Small intestine (tissue), 7 donors: ENCODE data around the gene COL4A2. TPM values are rescaled to one million over a fixed set of nuclear protein-coding genes. Genes with fewer than 3 reads are reported as not detected.

Experiments used
- DNase-seq, 2 donors: peaks; one replicate each; pipeline versions ENCODE4 v3.0.0 to v3.0.0-alpha.2; 2013
- FAIRE-seq: peaks from 2 replicates; lab custom pipeline; 2012; peaks lifted over from hg19 to GRCh38; lab: Jason Lieb, UNC
- H3K27ac ChIP-seq, 3 donors: one replicate each; pipeline ENCODE4 v1.5.1; 2013; ENCODE audit warnings: low read length in 2 of 3, mild to moderate bottlenecking in 2 of 3, control low read depth in 1 of 3, inconsistent platforms in 1 of 3, low read depth in 1 of 3, moderate library complexity in 1 of 3
- H3K27me3 ChIP-seq, 3 donors: one replicate each; pipeline ENCODE4 v1.6.1; 2013; ENCODE audit warnings: low read length in 3 of 3, inconsistent platforms in 1 of 3; ENCODE audit not compliant: control insufficient read depth in 3 of 3, insufficient read depth in 3 of 3
- H3K36me3 ChIP-seq, 3 donors: one replicate each; pipeline ENCODE4 v1.6.1; 2013; ENCODE audit warnings: low read length in 3 of 3, inconsistent platforms in 1 of 3, low read depth in 1 of 3, mild to moderate bottlenecking in 1 of 3, moderate library complexity in 1 of 3; ENCODE audit not compliant: control insufficient read depth in 3 of 3, insufficient read depth in 2 of 3
- H3K4me1 ChIP-seq, 3 donors: one replicate each; pipeline ENCODE4 v1.6.1; 2013; ENCODE audit warnings: low read length in 2 of 3, inconsistent platforms in 1 of 3, low read depth in 1 of 3, mild to moderate bottlenecking in 1 of 3, moderate library complexity in 1 of 3; ENCODE audit not compliant: control insufficient read depth in 3 of 3, insufficient read depth in 2 of 3
- H3K4me3 ChIP-seq, 3 donors: one replicate each; pipeline ENCODE4 v1.5.1; 2013; ENCODE audit warnings: low read length in 3 of 3, control low read depth in 1 of 3, inconsistent platforms in 1 of 3, low read depth in 1 of 3, mild to moderate bottlenecking in 1 of 3, moderate library complexity in 1 of 3
- H3K9me3 ChIP-seq, 2 donors: one replicate each; pipeline ENCODE4 v1.6.1; 2013; ENCODE audit warnings: low read depth in 1 of 2, low read length in 1 of 2; ENCODE audit not compliant: control insufficient read depth in 2 of 2, insufficient read depth in 1 of 2
- WGBS, 3 donors: extraction: QIAGEN DNeasy Blood & Tissue Kit; methylation state at CpG; one replicate each; pipeline ENCODE4 v1.1.7; 2013; 5-methylcytosine and 5-hydroxymethylcytosine counted together
- polyA plus RNA-seq, 4 donors: library from polyadenylated mRNA; stranded (reverse) in 3 of 4; unstranded in 1 of 4; fragments of 200-250 nt in 3 of 4; fragments of 120-200 nt in 1 of 4; gene quantifications; one replicate each; pipeline versions ENCODE4 v1.2.1 to v1.2.3, GENCODE V29; 2013
- donor health status: healthy with polysubstance abuse.
- donor health status: control.
- donor health status: control.
- donor health status: Bipolar disorder and iron deficiency.
- donor health status: healthy.

COL4A2 gene
- polyA plus RNA-seq, 4 donors, result 42.3 to 120 (median 64.6) TPM

GRCh38 chr13:110462091-110462490, 155.0 kb downstream of the COL4A2 start:
- Histone ChIP-seq H3K4me1 (no peaks in the 10 kb centered on the region), H3K36me3 (peaks cover 0 to 60% (median 0%) of the 10 kb centered on the region in 3 donors), H3K27ac (no peak overlapping the region), H3K27me3 (no peaks in the 10 kb centered on the region), H3K9me3 (no peaks in the 10 kb centered on the region), H3K4me3 (no peak overlapping the region)
- WGBS, 3 donors, result 89 to 93% (median 90%) methylated on average over 15 of the region's 15 CpGs
- FAIRE-seq, result no peak
- DNase-seq, result no peak

GRCh38 chr13:110463156-110463555, 156.1 kb downstream of the COL4A2 start:
- FAIRE-seq (no peak), DNase-seq (no peak)
- 73 to 78% (median 76%) methylated on average over 8 of the region's 8 CpGs for WGBS, 3 donors
- Histone ChIP-seq H3K4me3 (no peak overlapping the region), H3K4me1 (no peaks in the 10 kb centered on the region), H3K27ac (no peak overlapping the region), H3K9me3 (no peaks in the 10 kb centered on the region), H3K27me3 (no peaks in the 10 kb centered on the region), H3K36me3 (peaks cover 0 to 60% (median 0%) of the 10 kb centered on the region in 3 donors)

- 66 to 76% (median 67%) methylated on average over 5 to 6 of the region's 6 CpGs for WGBS, 3 donors
- Histone ChIP-seq H3K4me1 (no peaks in the 10 kb centered on the region), H3K9me3 (no peaks in the 10 kb centered on the region), H3K27me3 (no peaks in the 10 kb centered on the region), H3K4me3 (no peak overlapping the region), H3K27ac (no peak overlapping the region), H3K36me3 (peaks cover 0 to 58% (median 0%) of the 10 kb centered on the region in 3 donors)
- FAIRE-seq, result no peak
- DNase-seq, result no peak
Observed at GRCh38 chr13:110463871-110464510, 156.9 kb downstream of the COL4A2 start.

- peaks cover 0 to 59% (median 0%) of the 10 kb centered on the region in 3 donors for H3K36me3 ChIP-seq
Observed at GRCh38 chr13:110464556-110465333, 157.7 kb downstream of the COL4A2 start.

GRCh38 chr13:110465696-110466095, 158.6 kb downstream of the COL4A2 start:
- Histone ChIP-seq H3K27ac (no peak overlapping the region), H3K4me3 (no peak overlapping the region), H3K9me3 (no peaks in the 10 kb centered on the region), H3K27me3 (no peaks in the 10 kb centered on the region), H3K4me1 (no peaks in the 10 kb centered on the region), H3K36me3 (peaks cover 0 to 63% (median 0%) of the 10 kb centered on the region in 3 donors)
- no peak for FAIRE-seq
- 58 to 76% (median 62%) methylated on average over 9 of the region's 9 CpGs for WGBS, 3 donors
- no peak for DNase-seq

More at GRCh38 chr13:110464556-110465333, 157.7 kb downstream of the COL4A2 start:
- DNase-seq (no peak), FAIRE-seq (no peak)
- 87 to 90% (median 90%) methylated on average over 22 of the region's 22 CpGs for WGBS, 3 donors
- Histone ChIP-seq H3K27me3 (no peaks in the 10 kb centered on the region), H3K27ac (no peak overlapping the region), H3K9me3 (no peaks in the 10 kb centered on the region), H3K4me1 (no peaks in the 10 kb centered on the region), H3K4me3 (no peak overlapping the region)

GRCh38 chr13:110466266-110466915, 159.3 kb downstream of the COL4A2 start:
- no peaks in the 10 kb centered on the region for H3K27me3 ChIP-seq
- no peaks in the 10 kb centered on the region for H3K4me1 ChIP-seq
- no peak overlapping the region for H3K27ac ChIP-seq
- H3K9me3 ChIP-seq, result no peaks in the 10 kb centered on the region
- no peak for FAIRE-seq
- no peak for DNase-seq
- no peak overlapping the region for H3K4me3 ChIP-seq
- 71 to 76% (median 73%) methylated on average over 6 of the region's 6 CpGs for WGBS, 3 donors
- H3K36me3 ChIP-seq, result peaks cover 0 to 63% (median 0%) of the 10 kb centered on the region in 3 donors

GRCh38 chr13:110467516-110468110, 160.5 kb downstream of the COL4A2 start:
- Histone ChIP-seq H3K27me3 (no peaks in the 10 kb centered on the region), H3K9me3 (no peaks in the 10 kb centered on the region), H3K4me1 (no peaks in the 10 kb centered on the region), H3K27ac (no peak overlapping the region), H3K36me3 (peaks cover 0 to 62% (median 0%) of the 10 kb centered on the region in 3 donors), H3K4me3 (no peak overlapping the region)
- 94% methylated on average over 13 of the region's 13 CpGs for WGBS, 3 donors
- DNase-seq (no peak), FAIRE-seq (no peak)

GRCh38 chr13:110468986-110469495, 162.0 kb downstream of the COL4A2 start:
- FAIRE-seq, result no peak
- WGBS, 3 donors, result 84 to 88% (median 85%) methylated on average over 8 of the region's 8 CpGs

More at GRCh38 chr13:110468986-110469495, 162.0 kb downstream of the COL4A2 start:
- Histone ChIP-seq H3K27ac (no peak overlapping the region), H3K36me3 (peaks cover 0 to 70% (median 0%) of the 10 kb centered on the region in 3 donors), H3K27me3 (no peaks in the 10 kb centered on the region), H3K4me1 (no peaks in the 10 kb centered on the region), H3K4me3 (no peak overlapping the region), H3K9me3 (no peaks in the 10 kb centered on the region)
- DNase-seq, result no peak
